ENCODE measurements around the gene RAB36.
"Not testable (repeated sequence)": the region's sequence is repeated elsewhere in the genome, so short reads cannot be mapped to it uniquely, and the experiment has no call there.

RAB36 gene

DNA sequence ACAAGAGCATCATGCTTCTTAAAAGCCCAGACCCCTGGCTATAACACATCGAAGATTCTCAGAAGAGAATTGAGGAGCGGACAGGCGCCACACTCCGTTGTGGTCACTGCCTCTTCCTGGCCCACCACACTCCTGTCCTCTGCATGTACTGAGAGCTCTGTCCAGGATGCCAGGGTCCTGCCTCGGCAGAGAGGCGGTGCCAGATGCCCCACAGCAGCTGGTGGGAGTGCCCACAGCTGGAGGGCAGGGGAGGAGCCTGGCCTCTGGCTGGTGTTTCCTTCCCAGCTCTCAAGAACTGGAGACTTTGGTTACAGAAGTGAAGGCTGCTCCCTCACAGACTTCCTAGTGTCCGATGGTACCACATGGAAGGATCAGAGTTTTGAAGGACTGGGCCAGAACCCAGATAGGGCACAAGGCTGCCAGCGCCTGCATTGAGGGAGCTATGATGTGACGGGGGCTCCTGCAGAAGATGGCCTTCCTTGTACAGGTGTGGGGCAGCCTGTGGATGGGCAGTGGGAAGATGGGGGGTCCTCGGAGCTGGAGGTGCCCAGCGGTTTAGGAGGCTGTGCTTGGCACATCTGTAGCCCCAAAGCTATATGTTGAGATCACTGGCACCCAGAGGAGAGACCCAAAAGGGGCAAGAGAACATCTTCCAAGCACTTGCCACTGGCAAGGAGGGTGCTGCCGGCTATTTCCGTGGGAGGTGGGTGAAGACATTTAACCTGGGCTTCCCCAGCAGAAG lies 22.9 kb upstream of the RAB36 start:
- no peak for DNase-seq

DNA sequence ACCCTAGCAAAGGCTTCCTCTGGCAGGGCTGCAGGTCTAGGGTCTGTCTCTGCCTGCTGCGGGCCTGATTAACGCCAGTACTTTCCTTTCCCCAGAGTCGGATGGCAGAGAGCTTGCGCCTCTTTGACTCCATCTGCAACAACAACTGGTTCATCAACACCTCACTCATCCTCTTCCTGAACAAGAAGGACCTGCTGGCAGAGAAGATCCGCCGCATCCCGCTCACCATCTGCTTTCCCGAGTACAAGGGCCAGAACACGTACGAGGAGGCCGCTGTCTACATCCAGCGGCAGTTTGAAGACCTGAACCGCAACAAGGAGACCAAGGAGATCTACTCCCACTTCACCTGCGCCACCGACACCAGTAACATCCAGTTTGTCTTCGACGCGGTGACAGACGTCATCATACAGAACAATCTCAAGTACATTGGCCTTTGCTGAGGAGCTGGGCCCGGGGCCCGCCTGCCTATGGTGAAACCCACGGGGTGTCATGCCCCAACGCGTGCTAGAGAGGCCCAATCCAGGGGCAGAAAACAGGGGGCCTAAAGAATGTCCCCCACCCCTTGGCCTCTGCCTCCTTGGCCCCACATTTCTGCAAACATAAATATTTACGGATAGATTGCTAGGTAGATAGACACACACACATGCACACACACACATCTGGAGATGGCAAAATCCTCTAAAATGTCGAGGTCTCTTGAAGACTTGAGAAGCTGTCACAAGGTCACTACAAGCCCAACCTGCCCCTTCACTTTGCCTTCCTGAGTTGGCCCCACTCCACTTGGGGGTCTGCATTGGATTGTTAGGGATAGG lies 22.1 kb upstream of the RAB36 start:
- DNase-seq: no peak

- DNase-seq: no peak
Observed at GRCh38 chr22:23123804-23124254, 21.4 kb upstream of the RAB36 start.

GRCh38 chr22:23124611-23125511 lies 20.4 kb upstream of the RAB36 start:
- no peak for DNase-seq

DNA sequence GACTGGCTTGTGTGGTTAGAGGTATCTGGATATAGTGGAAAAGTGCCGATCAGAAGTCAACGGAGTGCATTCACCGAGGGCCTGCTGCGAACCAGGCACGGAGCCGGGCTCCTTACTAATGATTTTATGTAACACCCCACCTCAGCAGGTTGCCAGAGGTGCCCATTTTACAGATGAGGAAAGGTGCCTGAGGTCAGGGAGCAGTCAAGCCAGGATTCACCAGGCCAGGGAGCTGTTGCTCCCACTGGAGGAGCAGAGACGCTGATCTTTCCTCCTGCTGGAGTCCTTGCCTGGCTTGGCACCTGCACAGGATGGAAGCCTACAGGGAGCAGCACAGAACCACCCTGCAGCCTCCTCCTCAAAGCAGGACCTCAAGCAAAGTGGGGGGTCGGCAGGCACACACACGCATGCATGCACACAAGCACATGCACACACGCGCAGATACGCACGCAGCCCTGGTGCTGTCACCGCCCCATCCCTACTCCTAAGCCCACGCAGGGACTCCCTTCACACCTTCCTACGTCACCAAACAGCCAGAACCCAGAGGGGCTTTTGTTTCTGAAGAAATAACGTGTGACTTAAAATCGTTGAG lies 19.7 kb upstream of the RAB36 start:
- DNase-seq: no peak

DNA sequence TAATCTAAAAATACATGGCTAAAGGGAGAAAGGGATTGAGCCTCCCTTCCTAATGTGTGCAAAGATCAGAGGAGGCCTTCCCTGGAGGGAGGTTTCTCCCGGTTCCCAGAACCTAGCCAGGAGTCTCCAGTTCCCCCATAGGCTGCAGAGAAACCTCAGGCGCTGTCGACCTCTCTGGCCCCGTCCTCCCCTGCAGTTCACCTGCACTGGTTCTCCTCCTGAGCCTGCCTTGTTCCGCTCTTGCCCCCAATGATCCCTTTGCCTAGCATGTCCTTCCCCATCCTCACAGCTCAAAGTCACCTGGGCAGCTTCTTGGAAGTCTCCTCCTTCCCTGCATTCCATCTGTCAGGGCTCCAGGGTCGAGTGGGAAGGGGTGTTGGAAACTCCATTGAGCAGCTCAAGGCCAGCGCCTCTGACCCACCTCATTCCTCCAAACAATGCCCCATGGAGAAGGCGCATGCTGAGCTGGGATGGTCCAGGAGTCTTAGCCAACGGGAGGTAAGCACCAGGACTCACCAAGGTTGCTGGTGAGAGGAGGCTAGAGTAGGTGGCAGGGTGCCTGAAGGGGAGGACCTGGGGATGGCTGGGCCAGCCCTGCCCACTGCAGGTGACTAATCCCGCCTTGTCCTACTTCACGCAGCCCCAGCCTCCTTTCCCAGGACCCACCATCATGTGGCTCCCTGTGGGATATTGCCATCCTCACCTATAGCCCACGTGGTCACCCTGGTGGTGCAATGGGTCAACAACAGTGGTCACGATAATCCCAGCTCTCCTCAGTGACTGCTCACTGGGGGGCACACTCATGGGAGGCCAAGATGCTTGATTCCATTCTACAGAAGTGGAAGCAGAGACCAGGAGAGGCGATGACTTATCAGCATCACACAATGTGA lies 18.9 kb upstream of the RAB36 start:
- DNase-seq: no peak

DNA sequence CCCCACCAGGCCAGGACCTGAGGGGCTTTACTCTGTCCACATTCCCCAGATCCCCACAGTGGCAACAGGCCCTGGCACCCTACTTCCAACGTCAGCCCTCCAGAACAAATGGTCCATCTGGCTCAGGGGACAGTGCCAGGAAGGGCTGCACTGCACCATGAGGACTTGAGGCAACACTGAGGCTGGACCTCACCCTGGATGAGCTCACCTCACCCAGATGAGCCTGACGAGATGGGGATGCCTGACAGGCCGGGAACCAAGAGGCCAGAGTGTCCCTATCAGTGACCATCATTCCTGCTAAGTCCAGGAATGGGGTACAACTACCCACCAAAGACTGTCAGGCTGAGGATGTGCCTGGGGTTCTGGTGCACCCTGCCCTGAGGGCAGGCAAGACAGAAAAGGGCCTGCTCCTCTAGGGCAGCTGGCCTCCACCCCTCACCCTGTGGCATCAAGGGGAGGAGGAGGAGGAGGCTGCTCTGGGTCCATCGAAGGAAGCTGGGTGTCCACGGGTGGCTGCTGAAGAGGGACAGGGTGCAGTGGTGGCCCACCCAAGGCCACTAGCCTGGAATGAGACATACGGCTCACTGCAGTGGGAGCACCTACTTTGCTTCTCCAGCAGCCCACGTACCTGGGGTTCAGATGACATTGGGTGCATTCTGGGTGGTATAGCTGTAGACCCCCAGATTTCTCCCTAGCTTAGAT lies 18.1 kb upstream of the RAB36 start:
- DNase-seq: no peak

DNA sequence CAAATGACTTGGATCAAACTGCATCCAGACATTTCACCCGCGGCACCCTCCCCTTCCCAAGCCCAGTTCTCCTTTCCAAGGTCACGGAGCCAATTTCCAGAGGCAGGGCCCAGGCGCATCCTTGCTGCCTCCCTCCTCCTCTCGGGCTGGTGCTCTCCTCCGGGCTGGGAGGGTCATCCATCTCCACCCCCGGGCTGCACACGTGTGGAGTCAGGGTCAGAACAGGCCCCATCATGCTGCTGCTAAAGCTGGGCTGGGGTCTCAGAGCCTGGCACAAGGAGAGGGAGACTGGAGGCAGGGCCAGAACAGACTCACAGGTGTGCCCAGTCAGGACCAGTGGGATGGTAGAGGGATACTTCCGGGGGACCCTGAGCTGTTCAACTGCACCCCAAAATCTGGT lies 17.5 kb upstream of the RAB36 start:
- no peak for DNase-seq

GRCh38 chr22:23128269-23129108 lies 16.8 kb upstream of the RAB36 start:
- DNase-seq: no peak

DNA sequence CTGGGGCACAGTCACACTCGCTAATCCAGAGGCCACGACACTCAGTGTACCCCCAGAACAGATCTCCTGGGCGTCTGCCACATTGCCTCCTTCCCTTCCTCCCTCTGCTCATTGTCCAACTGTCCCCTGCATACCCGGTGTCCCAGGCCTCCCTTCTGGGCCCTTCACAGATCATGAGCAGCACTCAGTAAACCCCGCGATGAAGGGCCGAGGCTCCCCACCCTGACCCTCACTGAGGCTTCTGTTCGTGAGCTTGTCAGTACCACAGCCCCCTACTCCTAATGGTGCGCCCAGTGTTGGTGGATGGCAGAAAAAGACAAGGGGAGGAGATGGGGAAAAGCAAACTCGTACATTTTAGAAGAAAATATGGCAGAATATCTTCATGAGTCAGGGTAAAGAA lies 16.1 kb upstream of the RAB36 start:
- DNase-seq: no peak

GRCh38 chr22:23130697-23131096 lies 14.6 kb upstream of the RAB36 start:
- no peak for DNase-seq

GRCh38 chr22:23131931-23132330 lies 13.3 kb upstream of the RAB36 start:
- DNase-seq: no peak

DNA sequence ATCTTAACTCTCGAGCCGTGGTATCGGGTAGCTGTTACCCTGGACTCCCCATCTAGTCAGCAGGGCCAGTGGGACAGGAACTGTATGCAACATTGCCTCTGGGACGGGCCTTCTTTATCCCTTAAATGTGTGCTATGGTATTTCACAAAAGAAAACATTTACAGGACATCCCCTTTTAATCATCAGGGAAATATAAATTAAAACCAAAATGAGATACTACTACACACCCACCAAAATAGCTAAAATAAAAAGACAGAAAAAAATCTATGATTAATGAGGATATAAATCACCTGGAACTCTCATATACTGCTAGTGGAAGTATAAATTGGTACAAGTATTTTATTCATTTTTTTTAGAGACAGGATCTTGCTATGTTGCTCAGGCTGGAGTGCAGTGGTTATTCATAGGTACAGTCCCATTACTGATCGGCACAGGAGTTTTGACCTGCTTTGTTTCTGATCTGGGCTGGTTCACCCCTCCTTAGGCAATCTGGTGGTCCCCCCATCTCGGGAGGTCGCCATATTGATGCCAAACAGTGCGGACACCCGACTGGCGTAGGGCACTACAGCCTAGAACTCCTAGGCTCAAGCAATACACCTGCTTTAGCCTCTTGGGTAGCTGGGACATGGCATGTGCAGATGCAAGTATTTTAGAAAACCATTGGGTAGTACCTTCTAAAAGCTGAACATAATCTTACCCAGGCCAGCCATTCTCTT lies 12.7 kb upstream of the RAB36 start:
- no peak for DNase-seq

DNA sequence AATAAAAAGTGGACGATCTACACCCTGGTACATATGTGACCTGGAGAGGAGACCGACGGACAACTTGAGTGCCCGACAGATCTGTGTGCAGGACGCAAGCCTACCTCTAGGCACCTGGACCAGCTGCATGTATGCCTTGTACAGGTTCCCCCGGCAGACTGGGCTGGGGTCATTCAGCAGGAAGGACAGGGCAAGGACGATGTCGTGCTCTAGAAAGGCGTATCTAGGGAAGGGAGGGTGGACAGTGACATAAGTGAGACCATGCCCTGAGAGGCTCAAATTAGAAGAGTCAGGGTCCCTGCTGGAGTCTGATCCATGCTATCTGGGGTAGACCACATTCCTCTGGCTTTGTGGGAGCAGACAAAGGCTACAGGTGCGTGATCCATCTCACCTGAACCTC lies 11.4 kb upstream of the RAB36 start:
- no peak for DNase-seq

GRCh38 chr22:23136991-23137390 lies 8.3 kb upstream of the RAB36 start:
- DNase-seq: not testable (repeated sequence)

DNA sequence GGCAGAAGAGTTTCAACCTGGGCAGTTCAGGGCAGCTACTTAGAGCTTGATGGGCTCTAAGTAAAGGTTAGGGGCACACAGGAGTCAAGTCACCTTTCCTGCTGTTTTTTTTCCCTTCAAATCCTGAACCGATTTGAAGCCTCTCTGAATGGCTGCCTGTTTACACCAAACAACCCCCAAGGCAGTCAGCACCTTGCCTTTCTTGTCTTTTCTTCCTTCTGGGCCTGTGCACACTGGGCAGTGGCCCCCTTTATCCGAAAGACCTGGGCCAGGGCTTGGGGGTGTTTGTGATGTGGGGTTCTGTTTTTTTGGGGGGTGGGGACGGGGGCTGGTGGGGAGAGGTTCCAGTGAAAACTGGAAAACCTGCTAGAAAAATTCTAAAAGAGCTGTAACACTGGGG lies 7.8 kb upstream of the RAB36 start:
- no peak for DNase-seq

DNA sequence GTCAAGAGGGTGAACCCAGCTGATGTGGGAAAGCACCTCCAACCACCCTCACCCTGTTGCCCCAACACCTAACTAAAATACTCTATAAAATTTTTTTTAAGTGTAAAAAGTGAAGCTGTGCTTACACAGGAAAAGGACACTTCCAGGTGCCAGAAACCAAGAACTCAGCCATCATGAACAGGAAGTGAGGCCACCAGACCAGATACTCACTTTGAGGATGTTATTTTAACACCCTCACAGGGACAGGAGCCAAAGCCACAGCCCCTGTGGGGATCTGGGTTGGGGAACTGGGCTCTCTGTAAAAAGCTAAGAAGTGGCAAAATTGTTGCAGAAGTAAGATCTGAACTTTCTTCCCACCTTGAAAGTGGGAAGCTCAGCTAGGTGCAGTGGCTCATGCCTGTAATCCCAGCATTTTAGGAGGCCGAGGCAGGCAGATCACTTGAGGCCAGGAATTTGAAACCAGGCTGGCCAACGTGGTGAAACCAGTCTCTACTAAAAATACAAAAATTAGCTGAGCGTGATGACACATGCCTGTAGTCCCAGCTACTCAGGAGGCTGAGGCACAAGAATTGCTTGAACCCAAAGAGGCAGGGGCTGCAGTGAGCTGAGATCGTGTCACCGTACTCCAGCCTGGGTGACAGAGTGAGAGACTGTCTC lies 7.2 kb upstream of the RAB36 start:
- DNase-seq: no peak

DNA sequence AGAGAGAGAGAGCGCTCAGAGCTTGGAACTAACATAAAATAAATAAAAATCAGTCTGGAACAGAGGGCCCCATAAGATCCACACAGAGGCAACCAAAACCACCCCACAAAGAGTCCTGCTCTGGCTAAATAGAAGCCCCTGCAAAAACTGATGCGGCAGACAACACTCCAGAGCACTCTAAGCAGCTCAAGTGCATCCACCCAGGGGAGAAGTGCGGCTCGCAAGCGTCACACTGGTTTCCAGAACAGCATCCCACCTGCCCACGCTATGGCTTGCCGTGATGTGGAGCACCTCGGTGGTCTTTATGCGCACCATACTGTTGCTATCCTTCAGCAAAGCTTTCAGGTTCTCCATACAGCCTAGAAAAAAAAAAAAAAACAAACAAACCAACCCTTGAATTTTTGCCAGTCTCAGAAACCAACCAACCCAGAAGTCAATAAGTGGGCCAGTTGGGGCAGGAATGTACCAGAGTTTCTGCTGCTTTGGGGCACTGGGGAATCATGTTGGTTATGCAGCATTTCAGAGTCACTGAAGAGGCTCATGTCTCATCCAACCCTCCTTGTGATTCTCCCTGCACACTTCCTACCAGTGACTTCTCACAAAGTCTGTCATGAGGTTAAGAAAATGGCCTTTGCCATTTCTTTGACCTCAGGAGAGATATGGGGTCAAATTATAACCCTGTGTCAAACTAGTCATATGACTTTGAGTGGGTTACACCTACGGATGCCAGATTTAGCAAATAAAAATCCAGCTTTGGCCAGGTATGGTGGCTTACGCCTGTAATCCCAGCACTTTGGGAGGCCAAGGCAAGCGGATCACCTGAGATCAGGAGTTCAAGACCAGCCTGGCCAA lies 6.5 kb upstream of the RAB36 start:
- no peak for DNase-seq
